Testis (tissue), 2 donors: ENCODE results near the gene VWF.

Source experiments
- CTCF ChIP-seq, 3 experiments: fragments of 450-650 bp in 2 of 3; fragments of 200-600 bp in 1 of 3; sonication (generic) in 1 of 3; IDR thresholded peaks; one replicate each; pipeline ENCODE4 v1.5.1; 2016 to 2019; ENCODE audit warnings: antibody characterized with exemption in 3 of 3, mild to moderate bottlenecking in 2 of 3, moderate library complexity in 1 of 3
- POLR2A ChIP-seq: fragments of 450-650 bp; IDR thresholded peaks from one replicate; pipeline ENCODE4 v1.6.1; 2017; ENCODE audit warnings: antibody characterized with exemption, mild to moderate bottlenecking, moderate library complexity

- TF ChIP-seq CTCF (IDR thresholded peaks at IDR 0.05) (no peak), POLR2A (no peak)
These were observed 71.5 kb downstream of the VWF start for GRCh38 chr12:6052940-6053329.
